ENCODE measurements around the gene STARD3.

DNA sequence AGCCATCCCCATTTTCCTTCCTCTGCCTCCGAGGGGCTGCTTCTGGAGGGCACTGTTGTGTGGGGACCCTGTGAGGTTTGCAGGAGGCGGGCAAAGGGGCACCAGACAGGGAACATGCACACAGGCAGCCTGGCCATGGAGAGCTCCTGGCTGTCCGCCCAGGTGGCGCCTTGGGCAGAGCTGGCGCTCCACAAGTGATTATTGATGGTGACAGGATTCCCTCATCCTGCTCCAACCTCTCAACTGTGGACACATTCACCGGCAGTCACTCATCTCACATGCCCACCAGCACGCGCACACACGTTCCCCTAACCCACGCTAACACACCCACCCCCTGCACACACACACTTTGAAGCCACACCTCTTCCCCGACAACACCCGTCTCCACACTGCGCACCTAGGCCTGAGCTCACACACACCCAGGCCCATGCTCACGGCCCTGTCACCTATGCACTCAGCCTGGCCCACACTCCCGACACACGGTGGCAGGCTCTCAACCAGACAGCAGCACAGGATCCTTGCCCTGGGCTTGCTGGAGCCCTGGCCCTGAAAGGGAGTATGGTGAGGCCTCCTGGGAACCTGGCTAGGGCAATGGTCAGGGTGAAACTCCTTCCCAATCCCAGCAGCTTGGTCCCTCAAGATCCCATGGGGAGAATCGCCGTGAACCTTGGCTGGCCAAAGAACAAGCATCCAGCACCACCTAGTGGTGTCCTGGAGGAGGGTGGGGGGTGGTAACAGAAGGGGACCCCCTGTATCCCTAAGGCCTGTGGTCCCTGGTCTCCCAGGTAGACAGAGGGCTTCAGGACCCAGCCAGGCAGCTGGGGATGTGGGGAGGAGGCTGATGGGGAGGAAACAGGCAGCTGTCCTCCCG lies 34.9 kb downstream of the STARD3 start:
- TF ChIP-seq ZNF207 (IDR thresholded peaks at IDR 0.05; ENCODE audit: borderline replicate concordance), result no peak
- TF ChIP-seq ZNF292 (CRISPR knock-in tag; IDR thresholded peaks at IDR 0.05; ENCODE audit: borderline replicate concordance, low read depth), result 0 out of 2 replicates have a peak, but pooled peaks have one; percentile 15
- TF ChIP-seq POLR2A (IDR thresholded peaks at IDR 0.05; ENCODE audit: insufficient read depth in 1 of 2, low read depth in 2 of 2, low read length in 2 of 2), result no peak; a peak in 2 of 4 replicates
- no peak for TF ChIP-seq EZH2 (conservative IDR thresholded peaks at IDR 0.05; ENCODE audit: low read depth, low read length)
- TF ChIP-seq, protein P1, sequence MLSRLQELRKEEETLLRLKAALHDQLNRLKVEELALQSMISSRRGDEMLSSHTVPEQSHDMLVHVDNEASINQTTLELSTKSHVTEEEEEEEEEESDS (CRISPR knock-in tag; IDR thresholded peaks at IDR 0.05; ENCODE audit: borderline replicate concordance), result no peak
- TF ChIP-seq, protein P2, sequence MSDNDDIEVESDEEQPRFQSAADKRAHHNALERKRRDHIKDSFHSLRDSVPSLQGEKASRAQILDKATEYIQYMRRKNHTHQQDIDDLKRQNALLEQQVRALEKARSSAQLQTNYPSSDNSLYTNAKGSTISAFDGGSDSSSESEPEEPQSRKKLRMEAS (IDR thresholded peaks at IDR 0.05), result peak; percentile 72
- TF ChIP-seq GLMP (CRISPR knock-in tag; IDR thresholded peaks at IDR 0.05; ENCODE audit: borderline replicate concordance), result no peak
- TF ChIP-seq, protein P3, sequence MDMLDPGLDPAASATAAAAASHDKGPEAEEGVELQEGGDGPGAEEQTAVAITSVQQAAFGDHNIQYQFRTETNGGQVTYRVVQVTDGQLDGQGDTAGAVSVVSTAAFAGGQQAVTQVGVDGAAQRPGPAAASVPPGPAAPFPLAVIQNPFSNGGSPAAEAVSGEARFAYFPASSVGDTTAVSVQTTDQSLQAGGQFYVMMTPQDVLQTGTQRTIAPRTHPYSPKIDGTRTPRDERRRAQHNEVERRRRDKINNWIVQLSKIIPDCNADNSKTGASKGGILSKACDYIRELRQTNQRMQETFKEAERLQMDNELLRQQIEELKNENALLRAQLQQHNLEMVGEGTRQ (IDR thresholded peaks at IDR 0.05; ENCODE audit: low read depth, low read length), result no peak
- TF ChIP-seq, protein P3 (CRISPR knock-in tag; IDR thresholded peaks at IDR 0.05; ENCODE audit: borderline replicate concordance), result no peak; the same call in 1 of the 2 replicates
- TF ChIP-seq, protein P4, sequence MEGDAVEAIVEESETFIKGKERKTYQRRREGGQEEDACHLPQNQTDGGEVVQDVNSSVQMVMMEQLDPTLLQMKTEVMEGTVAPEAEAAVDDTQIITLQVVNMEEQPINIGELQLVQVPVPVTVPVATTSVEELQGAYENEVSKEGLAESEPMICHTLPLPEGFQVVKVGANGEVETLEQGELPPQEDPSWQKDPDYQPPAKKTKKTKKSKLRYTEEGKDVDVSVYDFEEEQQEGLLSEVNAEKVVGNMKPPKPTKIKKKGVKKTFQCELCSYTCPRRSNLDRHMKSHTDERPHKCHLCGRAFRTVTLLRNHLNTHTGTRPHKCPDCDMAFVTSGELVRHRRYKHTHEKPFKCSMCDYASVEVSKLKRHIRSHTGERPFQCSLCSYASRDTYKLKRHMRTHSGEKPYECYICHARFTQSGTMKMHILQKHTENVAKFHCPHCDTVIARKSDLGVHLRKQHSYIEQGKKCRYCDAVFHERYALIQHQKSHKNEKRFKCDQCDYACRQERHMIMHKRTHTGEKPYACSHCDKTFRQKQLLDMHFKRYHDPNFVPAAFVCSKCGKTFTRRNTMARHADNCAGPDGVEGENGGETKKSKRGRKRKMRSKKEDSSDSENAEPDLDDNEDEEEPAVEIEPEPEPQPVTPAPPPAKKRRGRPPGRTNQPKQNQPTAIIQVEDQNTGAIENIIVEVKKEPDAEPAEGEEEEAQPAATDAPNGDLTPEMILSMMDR (CRISPR knock-in tag; IDR thresholded peaks at IDR 0.05), result peak; percentile 96
- TF ChIP-seq, protein P5, sequence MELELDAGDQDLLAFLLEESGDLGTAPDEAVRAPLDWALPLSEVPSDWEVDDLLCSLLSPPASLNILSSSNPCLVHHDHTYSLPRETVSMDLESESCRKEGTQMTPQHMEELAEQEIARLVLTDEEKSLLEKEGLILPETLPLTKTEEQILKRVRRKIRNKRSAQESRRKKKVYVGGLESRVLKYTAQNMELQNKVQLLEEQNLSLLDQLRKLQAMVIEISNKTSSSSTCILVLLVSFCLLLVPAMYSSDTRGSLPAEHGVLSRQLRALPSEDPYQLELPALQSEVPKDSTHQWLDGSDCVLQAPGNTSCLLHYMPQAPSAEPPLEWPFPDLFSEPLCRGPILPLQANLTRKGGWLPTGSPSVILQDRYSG (CRISPR knock-in tag; IDR thresholded peaks at IDR 0.05), result no peak
- no peak for TF ChIP-seq ZNF367 (CRISPR knock-in tag; IDR thresholded peaks at IDR 0.05; ENCODE audit: borderline replicate concordance)

Data from HepG2 (cell line).